Uterus (tissue), 2 donors: ENCODE results near the gene TARDBP.

ENCODE experiments used
- CTCF ChIP-seq, 4 experiments: fragments of 200-600 bp in 2 of 4; fragments of 450-650 bp in 2 of 4; sonication (generic) in 2 of 4; IDR thresholded peaks; one replicate each; pipeline ENCODE4 v1.5.1; 2016 to 2019; ENCODE audit warnings: antibody characterized with exemption in 4 of 4, mild to moderate bottlenecking in 2 of 4, moderate library complexity in 1 of 4
- POLR2A ChIP-seq, 2 donors: fragments of 450-650 bp; IDR thresholded peaks; one replicate each; pipeline ENCODE4 v1.6.1; 2016; ENCODE audit warnings: antibody characterized with exemption in 2 of 2, mild to moderate bottlenecking in 1 of 2, moderate library complexity in 1 of 2

GRCh38 chr1:11059155-11059967, 46.9 kb downstream of the TARDBP start:
- TF ChIP-seq CTCF (IDR thresholded peaks at IDR 0.05) = no peak
- no peak for TF ChIP-seq POLR2A (IDR thresholded peaks at IDR 0.05)
